GM23338 (cell line): Measurements from ENCODE around the gene ADAM15. TPM values are rescaled to one million over a fixed set of nuclear protein-coding genes. Genes with fewer than 3 reads are reported as not detected.

Experiments used
- ATAC-seq: fragments of 200-7000 bp; cut with Tn5 transposase; 3 replicates; pipeline ENCODE4 v1.9.1; 2020
- DNase-seq: peaks from one replicate; pipeline ENCODE4 v3.0.0-alpha.2; 2015; ENCODE audit warnings: low spot score
- H2AFZ ChIP-seq: fragments of 200-600 bp; sonication (generic); 2 replicates; pipeline ENCODE4 v1.8.0; 2016; ENCODE audit warnings: antibody characterized with exemption, mild to moderate bottlenecking, moderate library complexity
- H3F3A ChIP-seq: fragments of 200-600 bp; sonication (generic); replicated peaks from 2 replicates; pipeline ENCODE4 v1.8.0; 2017; ENCODE audit warnings: antibody characterized with exemption, mixed run types, low read depth
- H3K27ac ChIP-seq: fragments of 200-600 bp; sonication (generic); 2 replicates; pipeline ENCODE4 v1.6.1; 2016; ENCODE audit warnings: low read depth
- H3K27me3 ChIP-seq: fragments of 200-600 bp; sonication (generic); 2 replicates; pipeline ENCODE4 v1.8.0; 2016; ENCODE audit warnings: mild to moderate bottlenecking, mixed run types, moderate library complexity; ENCODE audit not compliant: insufficient read depth
- H3K36me3 ChIP-seq: fragments of 200-600 bp; sonication (generic); 2 replicates; pipeline ENCODE4 v1.8.0; 2016; ENCODE audit warnings: mild to moderate bottlenecking; ENCODE audit not compliant: insufficient read depth
- H3K4me1 ChIP-seq: fragments of 200-600 bp; sonication (generic); 2 replicates; pipeline ENCODE4 v1.8.0; 2016; ENCODE audit warnings: mild to moderate bottlenecking, moderate library complexity; ENCODE audit not compliant: insufficient read depth
- H3K4me2 ChIP-seq: fragments of 200-600 bp; sonication (generic); 2 replicates; pipeline ENCODE4 v1.7.1; 2017; ENCODE audit warnings: mixed run types
- H3K4me3 ChIP-seq: fragments of 200-600 bp; sonication (generic); 2 replicates; pipeline ENCODE4 v1.6.1; 2016; ENCODE audit warnings: mixed run types
- H3K79me2 ChIP-seq: fragments of 200-600 bp; sonication (generic); replicated peaks from 2 replicates; pipeline ENCODE4 v1.8.0; 2017; ENCODE audit warnings: mild to moderate bottlenecking; ENCODE audit not compliant: insufficient read depth
- H3K9me2 ChIP-seq: fragments of 200-600 bp; sonication (generic); 2 replicates; pipeline ENCODE4 v1.8.0; 2017; ENCODE audit not compliant: insufficient read depth
- H4K20me1 ChIP-seq: fragments of 200-600 bp; sonication (generic); replicated peaks from 2 replicates; pipeline ENCODE4 v1.8.0; 2017; ENCODE audit warnings: mild to moderate bottlenecking; ENCODE audit not compliant: insufficient read depth
- H3K27ac Mint-ChIP-seq: 2 replicates; pipeline ENCODE4 v1.8.0; 2020; ENCODE audit warnings: inconsistent platforms, mild to moderate bottlenecking, moderate library complexity, mixed read lengths
- H3K27me3 Mint-ChIP-seq: 3 replicates; pipeline ENCODE4 v1.8.0; 2022; ENCODE audit warnings: low read depth, mild to moderate bottlenecking, moderate library complexity, mixed read lengths, inconsistent platforms; ENCODE audit not compliant: insufficient read depth, poor library complexity
- H3K36me3 Mint-ChIP-seq: 3 replicates; pipeline ENCODE4 v1.8.0; 2021; ENCODE audit warnings: low read depth, mild to moderate bottlenecking, inconsistent platforms, moderate library complexity, mixed read lengths
- H3K4me1 Mint-ChIP-seq: 3 replicates; pipeline ENCODE4 v1.8.0; 2020; ENCODE audit warnings: mild to moderate bottlenecking, inconsistent platforms, mixed read lengths
- H3K4me3 Mint-ChIP-seq: 3 replicates; pipeline ENCODE4 v1.8.0; 2021; ENCODE audit warnings: moderate library complexity, mild to moderate bottlenecking, inconsistent platforms, mixed read lengths
- H3K9me3 Mint-ChIP-seq: 3 replicates; pipeline ENCODE4 v1.8.0; 2020; ENCODE audit warnings: moderate library complexity, mild to moderate bottlenecking, inconsistent platforms, mixed read lengths
- CREB1 ChIP-seq: fragments of 250-450 bp; sonication (Bioruptor Pico); IDR thresholded peaks from 2 replicates; pipeline ENCODE4 v1.5.0; 2020; ENCODE audit warnings: low read depth, mild to moderate bottlenecking, moderate library complexity
- JUNB ChIP-seq: IDR thresholded peaks from one replicate; pipeline ENCODE4 v1.6.1; 2016; ENCODE audit warnings: antibody characterized with exemption; ENCODE audit not compliant: unreplicated experiment
- NANOG ChIP-seq: IDR thresholded peaks from 2 replicates; pipeline ENCODE4 v1.6.1; 2016; ENCODE audit warnings: antibody characterized with exemption, borderline replicate concordance
- STAT1 ChIP-seq: IDR thresholded peaks from one replicate; pipeline ENCODE4 v1.6.1; 2016; ENCODE audit warnings: antibody characterized with exemption; ENCODE audit not compliant: unreplicated experiment
- ZNF331 ChIP-seq: fragments of 250-450 bp; sonication (Bioruptor Pico); IDR thresholded peaks from 2 replicates; pipeline ENCODE4 v1.5.0; 2020; ENCODE audit warnings: low read depth, mild to moderate bottlenecking, moderate library complexity
- polyA plus RNA-seq: library from polyadenylated mRNA; unstranded; fragments of >200 nt; fragmentation: Nextera tagmentation; extraction: Ambion mirVana; gene quantifications from 2 replicates; pipeline ENCODE4 v1.2.1, GENCODE V29; 2016
- total RNA-seq: library from RNA; depleted of rRNA; stranded (reverse); fragments of >200 nt; shearing (Covaris generic); gene quantifications from 2 replicates; pipeline ENCODE4 v1.2.3, GENCODE V29; 2014
- TF ChIP-seq, protein P1 (sequence below): fragments of 250-450 bp; sonication (Bioruptor Pico); IDR thresholded peaks from 2 replicates; pipeline ENCODE4 v1.5.0; 2020; ENCODE audit warnings: mild to moderate bottlenecking, moderate library complexity
- TF ChIP-seq, protein P2 (sequence below), 2 experiments: fragments of 200-600 bp in 1 of 2; sonication (generic) in 1 of 2; conservative IDR thresholded peaks; 2 replicates each; pipeline versions ENCODE4 v1.5.1 to v1.6.1; 2016 to 2017; ENCODE audit warnings: antibody characterized with exemption in 2 of 2, low read depth in 2 of 2, mild to moderate bottlenecking in 2 of 2, moderate library complexity in 1 of 2

The ADAM15 gene
- total and polyA plus RNA-seq, 2 experiments from 2014 or later: 24.2 to 31.1 TPM

DNA sequence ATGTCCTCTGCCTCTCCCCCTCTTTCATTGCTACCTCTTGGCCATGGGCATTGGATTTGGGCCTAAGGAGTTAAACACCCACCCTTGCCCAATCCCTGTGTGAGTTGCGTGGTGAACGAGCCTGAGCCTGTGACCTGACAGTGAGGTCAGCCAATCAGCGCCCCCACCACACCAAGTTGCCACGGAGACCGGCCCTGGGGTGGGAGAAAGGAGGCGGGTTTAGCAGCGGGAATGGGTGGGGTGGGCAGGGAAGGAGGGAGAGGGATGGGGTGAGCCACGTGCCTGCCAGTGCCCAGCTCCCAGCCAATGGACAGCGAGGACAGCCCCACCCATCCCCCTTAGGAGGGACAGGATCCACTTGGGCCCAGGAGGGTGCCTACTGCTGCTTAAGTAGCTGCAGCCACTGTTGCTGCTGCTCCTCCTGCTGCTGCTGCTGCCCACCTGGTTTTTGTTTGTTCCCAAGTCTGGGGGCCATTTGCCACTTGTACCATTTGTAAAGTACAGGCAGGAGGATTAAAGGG is 39.0 kb upstream of the ADAM15 start (continued):
- TF ChIP-seq, protein P1, sequence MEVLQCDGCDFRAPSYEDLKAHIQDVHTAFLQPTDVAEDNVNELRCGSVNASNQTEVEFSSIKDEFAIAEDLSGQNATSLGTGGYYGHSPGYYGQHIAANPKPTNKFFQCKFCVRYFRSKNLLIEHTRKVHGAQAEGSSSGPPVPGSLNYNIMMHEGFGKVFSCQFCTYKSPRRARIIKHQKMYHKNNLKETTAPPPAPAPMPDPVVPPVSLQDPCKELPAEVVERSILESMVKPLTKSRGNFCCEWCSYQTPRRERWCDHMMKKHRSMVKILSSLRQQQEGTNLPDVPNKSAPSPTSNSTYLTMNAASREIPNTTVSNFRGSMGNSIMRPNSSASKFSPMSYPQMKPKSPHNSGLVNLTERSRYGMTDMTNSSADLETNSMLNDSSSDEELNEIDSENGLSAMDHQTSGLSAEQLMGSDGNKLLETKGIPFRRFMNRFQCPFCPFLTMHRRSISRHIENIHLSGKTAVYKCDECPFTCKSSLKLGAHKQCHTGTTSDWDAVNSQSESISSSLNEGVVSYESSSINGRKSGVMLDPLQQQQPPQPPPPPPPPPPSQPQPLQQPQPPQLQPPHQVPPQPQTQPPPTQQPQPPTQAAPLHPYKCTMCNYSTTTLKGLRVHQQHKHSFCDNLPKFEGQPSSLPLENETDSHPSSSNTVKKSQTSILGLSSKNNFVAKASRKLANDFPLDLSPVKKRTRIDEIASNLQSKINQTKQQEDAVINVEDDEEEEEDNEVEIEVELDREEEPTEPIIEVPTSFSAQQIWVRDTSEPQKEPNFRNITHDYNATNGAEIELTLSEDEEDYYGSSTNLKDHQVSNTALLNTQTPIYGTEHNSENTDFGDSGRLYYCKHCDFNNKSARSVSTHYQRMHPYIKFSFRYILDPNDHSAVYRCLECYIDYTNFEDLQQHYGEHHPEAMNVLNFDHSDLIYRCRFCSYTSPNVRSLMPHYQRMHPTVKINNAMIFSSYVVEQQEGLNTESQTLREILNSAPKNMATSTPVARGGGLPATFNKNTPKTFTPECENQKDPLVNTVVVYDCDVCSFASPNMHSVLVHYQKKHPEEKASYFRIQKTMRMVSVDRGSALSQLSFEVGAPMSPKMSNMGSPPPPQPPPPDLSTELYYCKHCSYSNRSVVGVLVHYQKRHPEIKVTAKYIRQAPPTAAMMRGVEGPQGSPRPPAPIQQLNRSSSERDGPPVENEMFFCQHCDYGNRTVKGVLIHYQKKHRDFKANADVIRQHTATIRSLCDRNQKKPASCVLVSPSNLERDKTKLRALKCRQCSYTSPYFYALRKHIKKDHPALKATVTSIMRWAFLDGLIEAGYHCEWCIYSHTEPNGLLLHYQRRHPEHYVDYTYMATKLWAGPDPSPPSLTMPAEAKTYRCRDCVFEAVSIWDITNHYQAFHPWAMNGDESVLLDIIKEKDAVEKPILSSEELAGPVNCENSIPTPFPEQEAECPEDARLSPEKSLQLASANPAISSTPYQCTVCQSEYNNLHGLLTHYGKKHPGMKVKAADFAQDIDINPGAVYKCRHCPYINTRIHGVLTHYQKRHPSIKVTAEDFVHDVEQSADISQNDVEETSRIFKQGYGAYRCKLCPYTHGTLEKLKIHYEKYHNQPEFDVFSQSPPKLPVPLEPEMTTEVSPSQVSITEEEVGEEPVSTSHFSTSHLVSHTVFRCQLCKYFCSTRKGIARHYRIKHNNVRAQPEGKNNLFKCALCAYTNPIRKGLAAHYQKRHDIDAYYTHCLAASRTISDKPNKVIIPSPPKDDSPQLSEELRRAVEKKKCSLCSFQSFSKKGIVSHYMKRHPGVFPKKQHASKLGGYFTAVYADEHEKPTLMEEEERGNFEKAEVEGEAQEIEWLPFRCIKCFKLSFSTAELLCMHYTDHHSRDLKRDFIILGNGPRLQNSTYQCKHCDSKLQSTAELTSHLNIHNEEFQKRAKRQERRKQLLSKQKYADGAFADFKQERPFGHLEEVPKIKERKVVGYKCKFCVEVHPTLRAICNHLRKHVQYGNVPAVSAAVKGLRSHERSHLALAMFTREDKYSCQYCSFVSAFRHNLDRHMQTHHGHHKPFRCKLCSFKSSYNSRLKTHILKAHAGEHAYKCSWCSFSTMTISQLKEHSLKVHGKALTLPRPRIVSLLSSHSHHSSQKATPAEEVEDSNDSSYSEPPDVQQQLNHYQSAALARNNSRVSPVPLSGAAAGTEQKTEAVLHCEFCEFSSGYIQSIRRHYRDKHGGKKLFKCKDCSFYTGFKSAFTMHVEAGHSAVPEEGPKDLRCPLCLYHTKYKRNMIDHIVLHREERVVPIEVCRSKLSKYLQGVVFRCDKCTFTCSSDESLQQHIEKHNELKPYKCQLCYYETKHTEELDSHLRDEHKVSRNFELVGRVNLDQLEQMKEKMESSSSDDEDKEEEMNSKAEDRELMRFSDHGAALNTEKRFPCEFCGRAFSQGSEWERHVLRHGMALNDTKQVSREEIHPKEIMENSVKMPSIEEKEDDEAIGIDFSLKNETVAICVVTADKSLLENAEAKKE: no peak
- TF ChIP-seq CREB1 (no peak), ZNF331 (CRISPR knock-in tag) (no peak), STAT1 (no peak), NANOG (no peak)
- TF ChIP-seq, protein P2, sequence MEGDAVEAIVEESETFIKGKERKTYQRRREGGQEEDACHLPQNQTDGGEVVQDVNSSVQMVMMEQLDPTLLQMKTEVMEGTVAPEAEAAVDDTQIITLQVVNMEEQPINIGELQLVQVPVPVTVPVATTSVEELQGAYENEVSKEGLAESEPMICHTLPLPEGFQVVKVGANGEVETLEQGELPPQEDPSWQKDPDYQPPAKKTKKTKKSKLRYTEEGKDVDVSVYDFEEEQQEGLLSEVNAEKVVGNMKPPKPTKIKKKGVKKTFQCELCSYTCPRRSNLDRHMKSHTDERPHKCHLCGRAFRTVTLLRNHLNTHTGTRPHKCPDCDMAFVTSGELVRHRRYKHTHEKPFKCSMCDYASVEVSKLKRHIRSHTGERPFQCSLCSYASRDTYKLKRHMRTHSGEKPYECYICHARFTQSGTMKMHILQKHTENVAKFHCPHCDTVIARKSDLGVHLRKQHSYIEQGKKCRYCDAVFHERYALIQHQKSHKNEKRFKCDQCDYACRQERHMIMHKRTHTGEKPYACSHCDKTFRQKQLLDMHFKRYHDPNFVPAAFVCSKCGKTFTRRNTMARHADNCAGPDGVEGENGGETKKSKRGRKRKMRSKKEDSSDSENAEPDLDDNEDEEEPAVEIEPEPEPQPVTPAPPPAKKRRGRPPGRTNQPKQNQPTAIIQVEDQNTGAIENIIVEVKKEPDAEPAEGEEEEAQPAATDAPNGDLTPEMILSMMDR (conservative IDR thresholded peaks at IDR 0.05; ENCODE audit: low read depth in 2 of 2): no peak

DNA sequence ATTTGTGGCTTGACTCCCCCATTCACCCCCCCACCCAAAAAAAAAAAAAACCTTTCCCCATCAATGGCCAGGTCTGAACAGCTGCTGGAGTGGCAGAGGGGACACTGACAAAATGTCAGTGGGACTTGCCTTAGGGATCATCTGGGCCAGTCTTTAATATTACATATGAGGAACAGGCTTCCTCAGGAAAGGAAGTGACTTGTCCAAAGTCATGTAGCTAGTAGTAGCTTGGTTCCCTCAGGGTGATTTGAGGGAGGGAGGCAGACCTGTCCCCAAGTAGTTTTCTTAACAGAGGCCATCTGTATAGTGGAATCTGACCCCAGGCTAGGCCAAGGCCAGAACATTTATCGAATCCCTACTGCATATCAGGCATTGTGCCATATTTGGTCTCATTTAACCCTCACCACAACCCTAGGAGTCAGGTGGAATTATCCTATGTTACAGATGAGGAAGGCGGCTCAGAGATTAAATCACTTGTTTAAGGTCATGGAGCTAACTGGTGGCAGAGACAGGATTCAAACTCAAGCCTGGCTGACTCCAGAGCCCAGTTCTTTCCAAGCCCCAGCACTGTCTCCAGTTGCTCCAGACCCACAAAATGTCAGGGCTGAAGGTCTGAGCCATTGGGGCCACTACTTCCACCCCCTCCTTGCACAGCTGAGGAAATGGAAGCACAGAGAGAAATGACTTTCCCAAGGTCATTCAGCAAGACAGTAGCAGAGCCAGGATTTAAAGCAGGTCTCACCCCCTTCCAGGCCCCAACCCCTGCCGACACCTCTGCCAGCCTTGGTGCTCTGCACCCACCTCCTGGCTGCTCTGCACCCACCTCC is 38.1 kb upstream of the ADAM15 start:
- no peaks in the 10 kb centered on the region for H3K9me3 Mint-ChIP-seq
- Histone ChIP-seq H3K79me2 (peaks cover 13% of the 10 kb centered on the region), H4K20me1 (peaks cover 9% of the 10 kb centered on the region), H3K27me3 (no peaks in the 10 kb centered on the region), H3K9me2 (no peaks in the 10 kb centered on the region), H2AFZ (no peak overlapping the region), H3K4me1 (peaks cover 50% of the 10 kb centered on the region), H3K27ac (no peak overlapping the region), H3K36me3 (no peaks in the 10 kb centered on the region), H3K4me2 (peak overlapping the region; percentile 80), H3K4me3 (no peak overlapping the region; the same call in 1 of the 2 replicates), H3F3A (0 out of 2 replicates have a peak, but pooled peaks cover 3% of the 10 kb centered on the region)
- DNase-seq (no peak), ATAC-seq (no peak)
- peaks cover 58% of the 10 kb centered on the region for H3K4me1 Mint-ChIP-seq
- H3K4me3 Mint-ChIP-seq: no peak overlapping the region; the same call in 2 of the 3 replicates
- peaks cover 30% of the 10 kb centered on the region for H3K36me3 Mint-ChIP-seq
- H3K27me3 Mint-ChIP-seq: peaks cover 28% of the 10 kb centered on the region
- peak overlapping the region; percentile 56 for H3K27ac Mint-ChIP-seq
- no peak for TF ChIP-seq JUNB
